Muscle layer of colon (tissue), 2 donors: ENCODE results near the gene U2AF2.

Source experiments
- H3K27ac ChIP-seq: one replicate; pipeline ENCODE4 v1.7.0; 2013; ENCODE audit warnings: low read depth, mild to moderate bottlenecking, low read length, moderate library complexity
- H3K27me3 ChIP-seq, 2 donors: one replicate each; pipeline ENCODE4 v1.7.0; 2013; ENCODE audit warnings: low read length in 2 of 2, mild to moderate bottlenecking in 2 of 2; ENCODE audit not compliant: insufficient read depth in 2 of 2, control insufficient read depth in 1 of 2
- H3K36me3 ChIP-seq: one replicate; pipeline ENCODE4 v1.7.0; 2013; ENCODE audit warnings: mild to moderate bottlenecking, low read length; ENCODE audit not compliant: insufficient read depth
- H3K4me1 ChIP-seq: one replicate; pipeline ENCODE4 v1.7.0; 2013; ENCODE audit warnings: mild to moderate bottlenecking, low read length; ENCODE audit not compliant: insufficient read depth
- H3K4me3 ChIP-seq, 2 donors: one replicate each; pipeline ENCODE4 v1.7.0; 2013; ENCODE audit warnings: low read length in 2 of 2, low read depth in 1 of 2, mild to moderate bottlenecking in 1 of 2, moderate library complexity in 1 of 2
- H3K9ac ChIP-seq: one replicate; pipeline ENCODE4 v1.7.0; 2013; ENCODE audit warnings: low read length
- H3K9me3 ChIP-seq: one replicate; pipeline ENCODE4 v1.7.0; 2013; ENCODE audit warnings: mild to moderate bottlenecking, low read length
- donor health status: abdominal sarcoma.
- donor health status: Adenocarcinoma of cecum.

Gene U2AF2

GRCh38 chr19:55654868-55655647 is at the start of gene U2AF2:
TSS of gene U2AF2 (plus strand) at chr19:55655035. CDS start at chr19:55655105, 70 bp downstream.
- Histone ChIP-seq H3K9ac (peak within 1 kb of the TSS; percentile 82), H3K27me3 (no peaks in the 10 kb centered on the region), H3K27ac (peak within 1 kb of the TSS; percentile 98), H3K9me3 (no peaks in the 10 kb centered on the region), H3K4me3 (peak within 1 kb of the TSS; percentile 95), H3K4me1 (peaks cover 35% of the 10 kb centered on the region), H3K36me3 (peaks cover 9% of the 10 kb centered on the region)

GRCh38 chr19:55605207-55605636 is 49.6 kb upstream of the U2AF2 start:
- Histone ChIP-seq H3K9me3 (no peaks in the 10 kb centered on the region), H3K4me3 (peak overlapping the region; percentile 27 to 86), H3K27ac (peak overlapping the region; percentile 93), H3K27me3 (no peaks in the 10 kb centered on the region), H3K9ac (no peak overlapping the region), H3K36me3 (peaks cover 6% of the 10 kb centered on the region), H3K4me1 (peaks cover 28% of the 10 kb centered on the region)

- H3K27ac ChIP-seq = peak within 1 kb of the TSS; percentile 93
- H3K36me3 ChIP-seq = peaks cover 6% of the 10 kb centered on the region
- H3K27me3 ChIP-seq = no peaks in the 10 kb centered on the region
- H3K9ac ChIP-seq = peak within 1 kb of the TSS; percentile 65
- no peaks in the 10 kb centered on the region for H3K9me3 ChIP-seq
- peak within 1 kb of the TSS; percentile 66 to 86 for H3K4me3 ChIP-seq
- peaks cover 25% of the 10 kb centered on the region for H3K4me1 ChIP-seq
Measured at GRCh38 chr19:55605637-55606470, 49.0 kb upstream of the U2AF2 start, which contains the start of gene ZNF865. TSS of gene ZNF865 (plus strand) at chr19:55605647. CDS start at chr19:55613619, 7,972 bp downstream.

GRCh38 chr19:55606471-55606787 is 48.4 kb upstream of the U2AF2 start:
- Histone ChIP-seq H3K36me3 (peaks cover 6% of the 10 kb centered on the region), H3K4me3 (peak overlapping the region in 1 of 2 donors; percentile 86), H3K9me3 (no peaks in the 10 kb centered on the region), H3K9ac (peak overlapping the region; percentile 65), H3K27me3 (no peaks in the 10 kb centered on the region), H3K27ac (peak overlapping the region; percentile 20), H3K4me1 (peaks cover 23% of the 10 kb centered on the region)

GRCh38 chr19:55606817-55607216 is 48.0 kb upstream of the U2AF2 start:
- Histone ChIP-seq H3K9ac (peak overlapping the region; percentile 65), H3K27me3 (no peaks in the 10 kb centered on the region), H3K4me1 (peaks cover 25% of the 10 kb centered on the region)

GRCh38 chr19:55609326-55609725 is 45.5 kb upstream of the U2AF2 start:
- H3K9me3 ChIP-seq = no peaks in the 10 kb centered on the region
- peaks cover 27% of the 10 kb centered on the region for H3K4me1 ChIP-seq
- peaks cover 6% of the 10 kb centered on the region for H3K36me3 ChIP-seq
- H3K27me3 ChIP-seq = no peaks in the 10 kb centered on the region
- H3K4me3 ChIP-seq = no peak overlapping the region
- no peak overlapping the region for H3K9ac ChIP-seq
- no peak overlapping the region for H3K27ac ChIP-seq

More at GRCh38 chr19:55606817-55607216, 48.0 kb upstream of the U2AF2 start:
- H3K9me3 ChIP-seq = no peaks in the 10 kb centered on the region
- H3K27ac ChIP-seq = no peak overlapping the region
- H3K36me3 ChIP-seq = peaks cover 6% of the 10 kb centered on the region
- H3K4me3 ChIP-seq = peak overlapping the region in 1 of 2 donors; percentile 86

GRCh38 chr19:55611300-55611982 is 43.4 kb upstream of the U2AF2 start:
- H3K36me3 ChIP-seq = peaks cover 10% of the 10 kb centered on the region
- peaks cover 19% of the 10 kb centered on the region for H3K4me1 ChIP-seq
- H3K4me3 ChIP-seq = no peak overlapping the region
- no peaks in the 10 kb centered on the region for H3K9me3 ChIP-seq
- H3K27ac ChIP-seq = no peak overlapping the region
- H3K9ac ChIP-seq = no peak overlapping the region
- H3K27me3 ChIP-seq = no peaks in the 10 kb centered on the region

GRCh38 chr19:55611983-55612645 is 42.7 kb upstream of the U2AF2 start:
- Histone ChIP-seq H3K27ac (no peak overlapping the region), H3K36me3 (peaks cover 9% of the 10 kb centered on the region), H3K9ac (no peak overlapping the region), H3K9me3 (no peaks in the 10 kb centered on the region), H3K4me3 (no peak overlapping the region), H3K4me1 (peaks cover 13% of the 10 kb centered on the region), H3K27me3 (no peaks in the 10 kb centered on the region)

- H3K4me3 ChIP-seq = no peak overlapping the region
- H3K4me1 ChIP-seq = peaks cover 10% of the 10 kb centered on the region
- no peak overlapping the region for H3K27ac ChIP-seq
- no peaks in the 10 kb centered on the region for H3K9me3 ChIP-seq
- peaks cover 9% of the 10 kb centered on the region for H3K36me3 ChIP-seq
- H3K9ac ChIP-seq = no peak overlapping the region
- H3K27me3 ChIP-seq = no peaks in the 10 kb centered on the region
Measured at GRCh38 chr19:55613396-55613795, 41.4 kb upstream of the U2AF2 start.

GRCh38 chr19:55613930-55614710 is 40.7 kb upstream of the U2AF2 start:
- Histone ChIP-seq H3K27me3 (no peaks in the 10 kb centered on the region), H3K27ac (no peak overlapping the region), H3K4me1 (peaks cover 10% of the 10 kb centered on the region), H3K9me3 (no peaks in the 10 kb centered on the region), H3K4me3 (no peak overlapping the region), H3K36me3 (peaks cover 9% of the 10 kb centered on the region), H3K9ac (no peak overlapping the region)
